Upper lobe of left lung (tissue), 6 donors: ENCODE measurements around the gene CLEC4M. TPM values are rescaled to one million over a fixed set of nuclear protein-coding genes. Genes with fewer than 3 reads are reported as not detected.

Experiments
- ATAC-seq, 2 donors: fragments of 200-7000 bp; cut with Tn5 transposase; one replicate each; pipeline ENCODE4 v1.9.1; 2022; ENCODE audit warnings: mild to moderate bottlenecking in 2 of 2, moderate library complexity in 2 of 2; ENCODE audit not compliant: low FRiP score in 2 of 2
- DNase-seq, 2 donors: peaks; one replicate each; pipeline ENCODE4 v3.0.0-alpha.2; 2019 to 2020
- H3K27ac ChIP-seq, 4 donors: fragments of 200-600 bp; sonication (generic); one replicate each; pipeline ENCODE4 v1.5.1; 2016 to 2019
- H3K27me3 ChIP-seq, 4 donors: fragments of 200-600 bp; sonication (generic); one replicate each; pipeline ENCODE4 v1.5.1; 2017 to 2019
- H3K36me3 ChIP-seq, 4 donors: fragments of 200-600 bp; sonication (generic); one replicate each; pipeline ENCODE4 v1.5.1; 2016 to 2019
- H3K4me1 ChIP-seq, 4 donors: fragments of 200-600 bp; sonication (generic); one replicate each; pipeline ENCODE4 v1.5.1; 2018 to 2019
- H3K4me3 ChIP-seq, 4 donors: fragments of 200-600 bp; sonication (generic); one replicate each; pipeline ENCODE4 v1.5.1; 2017 to 2019; ENCODE audit warnings: mild to moderate bottlenecking in 2 of 4, moderate library complexity in 1 of 4
- H3K9me3 ChIP-seq, 4 donors: fragments of 200-600 bp; sonication (generic); one replicate each; pipeline ENCODE4 v1.5.1; 2018 to 2019
- CTCF ChIP-seq, 6 experiments: fragments of 450-650 bp in 4 of 6; fragments of 200-600 bp in 2 of 6; sonication (generic) in 2 of 6; IDR thresholded peaks; one replicate each; pipeline ENCODE4 v1.5.1; 2016 to 2019; ENCODE audit warnings: antibody characterized with exemption in 6 of 6
- EP300 ChIP-seq, 4 donors: sonication (generic); formaldehyde crosslinking; IDR thresholded peaks; one replicate each; pipeline ENCODE4 v1.5.1; 2017; ENCODE audit warnings: antibody characterized with exemption in 4 of 4, control low read depth in 2 of 4
- POLR2A ChIP-seq, 4 donors: fragments of 450-650 bp; IDR thresholded peaks; one replicate each; pipeline ENCODE4 v1.5.1; 2016 to 2017; ENCODE audit warnings: antibody characterized with exemption in 4 of 4, mild to moderate bottlenecking in 2 of 4
- POLR2AphosphoS5 ChIP-seq, 2 donors: sonication (generic); formaldehyde crosslinking; IDR thresholded peaks; one replicate each; pipeline ENCODE4 v1.5.1; 2017; ENCODE audit warnings: antibody characterized with exemption in 2 of 2
- WGBS, 2 donors: methylation state at CpG; one replicate each; pipeline ENCODE4 v1.1.5; 2017 to 2018; 5-methylcytosine and 5-hydroxymethylcytosine counted together
- total RNA-seq, 6 donors: library from RNA; depleted of rRNA in 4 of 6; stranded (reverse); fragments of >200 nt in 4 of 6; gene quantifications; one replicate each; pipeline versions ENCODE4 v1.1.0 to v1.2.1, GENCODE V29; 2016 to 2021
- donor health status: DM: no; HTN: no; CAD: no; lungs with moderate emphysema.
- donor health status: DM: no; HTN: yes; CAD: no; lungs with severe emphysema.

The CLEC4M gene
- total RNA-seq, 6 donors from 2014 or later, result 0.86 to 7.4 (median 3.1) TPM; not detected in 1

- 75 to 89% methylated on average over 5 to 7 of the region's 7 CpGs for WGBS, 2 donors
- Histone ChIP-seq H3K27ac (no peak within 1 kb of the TSS), H3K9me3 (no peaks in the 10 kb centered on the region), H3K4me3 (no peak within 1 kb of the TSS), H3K4me1 (no peaks in the 10 kb centered on the region), H3K36me3 (no peaks in the 10 kb centered on the region), H3K27me3 (no peaks in the 10 kb centered on the region)
- no peak for DNase-seq
- peak; percentile 25 to 38 for ATAC-seq
- TF ChIP-seq POLR2AphosphoS5 (IDR thresholded peaks at IDR 0.05) (no peak), EP300 (IDR thresholded peaks at IDR 0.05) (no peak), CTCF (IDR thresholded peaks at IDR 0.05) (no peak), POLR2A (IDR thresholded peaks at IDR 0.05) (no peak)
These were observed 15.8 kb upstream of the CLEC4M start, which contains the start of gene CD209 for GRCh38 chr19:7746903-7747884. Gene CD209, minus strand, starts transcription at chr19:7747534. Its CDS starts 23 bp downstream, at chr19:7747511.

DNA sequence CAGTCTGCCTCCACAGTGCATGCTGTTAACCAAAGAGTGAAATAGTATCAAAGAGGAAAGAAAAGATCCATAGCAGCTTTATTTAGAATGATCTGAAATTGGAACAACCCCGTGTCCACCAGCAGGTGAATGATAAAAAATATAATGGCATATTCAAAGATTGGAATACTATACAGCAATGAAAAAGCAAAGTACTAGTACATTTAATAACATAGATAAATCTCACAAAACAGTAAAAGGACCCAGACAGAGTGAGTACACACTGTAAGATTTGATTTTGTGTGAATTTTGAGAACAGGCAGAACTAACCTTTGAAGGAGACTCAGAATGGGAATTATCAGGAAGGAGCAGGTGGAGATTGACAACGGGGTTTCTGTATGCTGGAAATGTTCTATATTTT, 14.9 kb upstream of the CLEC4M start:
- Histone ChIP-seq H3K4me3 (no peak overlapping the region), H3K4me1 (no peaks in the 10 kb centered on the region), H3K36me3 (no peaks in the 10 kb centered on the region), H3K27ac (no peak overlapping the region), H3K9me3 (no peaks in the 10 kb centered on the region), H3K27me3 (no peaks in the 10 kb centered on the region)
- no peak for DNase-seq
- TF ChIP-seq EP300 (IDR thresholded peaks at IDR 0.05) (no peak), POLR2A (IDR thresholded peaks at IDR 0.05) (no peak), POLR2AphosphoS5 (IDR thresholded peaks at IDR 0.05) (no peak), CTCF (IDR thresholded peaks at IDR 0.05) (no peak)
- ATAC-seq, result no peak
- WGBS, 2 donors, result 74 to 80% methylated on average over 2 of the region's 2 CpGs

GRCh38 chr19:7748756-7749155, 14.3 kb upstream of the CLEC4M start:
- 19 to 20% methylated on average over 4 of the region's 4 CpGs for WGBS, 2 donors
- no peak for DNase-seq
- Histone ChIP-seq H3K9me3 (no peaks in the 10 kb centered on the region), H3K4me1 (no peaks in the 10 kb centered on the region), H3K27me3 (no peaks in the 10 kb centered on the region), H3K27ac (no peak overlapping the region), H3K36me3 (no peaks in the 10 kb centered on the region), H3K4me3 (no peak overlapping the region)
- peak in 1 of 2 donors; percentile 36 for ATAC-seq
- TF ChIP-seq CTCF (IDR thresholded peaks at IDR 0.05) (peak in 2 of 6 experiments; percentile 12 to 16), POLR2A (IDR thresholded peaks at IDR 0.05) (no peak)

- no peak for DNase-seq
- Histone ChIP-seq H3K9me3 (peaks cover 0 to 5% (median 3%) of the 10 kb centered on the region in 4 donors), H3K27me3 (no peaks in the 10 kb centered on the region), H3K36me3 (no peaks in the 10 kb centered on the region), H3K4me1 (no peaks in the 10 kb centered on the region), H3K4me3 (no peak overlapping the region), H3K27ac (no peak overlapping the region)
- no peak for ATAC-seq
- TF ChIP-seq POLR2AphosphoS5 (IDR thresholded peaks at IDR 0.05) (no peak), CTCF (IDR thresholded peaks at IDR 0.05) (no peak), EP300 (IDR thresholded peaks at IDR 0.05) (no peak), POLR2A (IDR thresholded peaks at IDR 0.05) (no peak)
- WGBS, 2 donors, result 71 to 80% methylated on average over 12 of the region's 12 CpGs
These were observed 11.8 kb upstream of the CLEC4M start for GRCh38 chr19:7751157-7751783.
